NCI-H2227 (cell line): ENCODE measurements around the gene NUP160.
A peak's percentile ranks its signal among the peaks of the same experiment; 100 is the strongest.
"Not testable (repeated sequence)": the region's sequence is repeated elsewhere in the genome, so short reads cannot be mapped to it uniquely, and the experiment has no call there.

Experiments used
- DNase-seq: peaks from one replicate; lab custom pipeline; 2025; ENCODE audit not compliant: unreplicated experiment; lab: John Stamatoyannopoulos, UW

NUP160 gene

GRCh38 chr11:47791774-47792430 is 56.2 kb downstream of the NUP160 start:
- DNase-seq, result no peak

GRCh38 chr11:47790017-47790416 is 58.1 kb downstream of the NUP160 start:
- DNase-seq, result not testable (repeated sequence)

DNA sequence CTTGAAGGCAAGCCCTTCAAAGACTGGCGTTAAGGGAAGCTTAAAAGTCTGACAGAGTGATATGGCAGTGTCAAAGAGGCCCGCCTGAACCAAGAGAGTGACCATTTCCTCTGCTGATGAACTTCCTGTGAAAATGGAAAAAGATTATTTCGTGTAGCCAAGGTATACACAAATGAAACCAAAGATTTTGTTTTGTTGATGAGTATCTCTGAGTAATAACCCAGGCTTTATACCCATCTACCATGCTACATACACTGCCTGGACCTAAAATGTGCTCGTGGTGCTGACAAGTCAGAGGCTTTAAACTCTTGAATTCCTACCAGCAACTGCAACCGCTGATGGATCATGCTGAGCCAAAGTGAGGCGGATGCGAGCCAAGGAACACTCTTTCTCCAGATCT is 60.0 kb downstream of the NUP160 start:
- DNase-seq, result no peak

DNA sequence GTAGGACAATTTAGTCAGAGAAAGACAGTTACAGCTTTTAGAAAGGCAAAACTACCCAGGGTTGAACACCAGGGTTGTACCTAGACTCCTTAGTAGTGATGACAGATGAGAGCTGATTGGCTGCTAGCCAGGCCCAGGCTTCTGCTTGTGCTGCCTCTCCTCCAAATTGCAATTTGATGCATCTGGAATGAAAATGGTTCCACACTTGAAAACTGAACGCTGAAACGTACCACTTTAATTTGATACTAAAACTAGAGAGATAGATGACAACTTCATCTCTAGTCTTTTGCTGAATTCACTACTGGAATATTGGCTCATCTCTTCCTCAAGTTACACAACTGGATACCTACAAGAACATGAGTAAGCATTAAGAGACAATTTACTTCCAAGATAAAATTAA is 61.8 kb downstream of the NUP160 start:
- DNase-seq, result no peak

GRCh38 chr11:47784785-47785381 is 63.3 kb downstream of the NUP160 start:
- peak; percentile 7 for DNase-seq

- DNase-seq, result no peak
These were observed 65.0 kb downstream of the NUP160 start for GRCh38 chr11:47783087-47783610.

GRCh38 chr11:47778878-47779483 is 69.2 kb downstream of the NUP160 start:
- no peak for DNase-seq

- DNase-seq, result no peak
These were observed 72.8 kb downstream of the NUP160 start for GRCh38 chr11:47775240-47775869.

GRCh38 chr11:47773882-47774281 is 74.3 kb downstream of the NUP160 start:
- no peak for DNase-seq

GRCh38 chr11:47769556-47769955 is 78.6 kb downstream of the NUP160 start:
- not testable (repeated sequence) for DNase-seq

DNA sequence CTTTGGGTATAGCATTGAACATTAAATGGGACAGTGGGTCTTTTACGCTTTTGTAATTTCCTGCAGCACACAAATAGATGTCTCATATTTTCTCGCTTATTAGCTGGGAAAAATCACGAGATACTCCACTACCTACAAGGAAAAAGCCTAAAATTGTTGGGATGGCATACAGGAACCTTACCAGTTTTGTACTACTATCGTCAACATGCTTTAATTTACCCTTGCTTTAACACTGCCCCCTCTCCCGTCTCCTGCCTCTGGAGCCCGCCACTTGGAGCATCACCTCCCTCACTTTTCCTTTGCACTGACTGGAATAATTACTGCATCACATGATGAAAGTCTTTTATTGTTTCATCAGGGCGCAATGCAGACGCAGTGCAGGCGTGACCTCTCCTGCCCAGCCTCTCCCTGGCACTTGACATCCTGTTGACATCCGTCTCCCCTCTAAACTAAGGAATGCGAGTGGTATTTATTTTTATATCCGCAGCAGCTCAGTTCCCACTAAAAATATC is 80.0 kb downstream of the NUP160 start:
- peak; percentile 89 for DNase-seq

GRCh38 chr11:47766509-47767227 is 81.5 kb downstream of the NUP160 start:
- peak; percentile 58 for DNase-seq

DNA sequence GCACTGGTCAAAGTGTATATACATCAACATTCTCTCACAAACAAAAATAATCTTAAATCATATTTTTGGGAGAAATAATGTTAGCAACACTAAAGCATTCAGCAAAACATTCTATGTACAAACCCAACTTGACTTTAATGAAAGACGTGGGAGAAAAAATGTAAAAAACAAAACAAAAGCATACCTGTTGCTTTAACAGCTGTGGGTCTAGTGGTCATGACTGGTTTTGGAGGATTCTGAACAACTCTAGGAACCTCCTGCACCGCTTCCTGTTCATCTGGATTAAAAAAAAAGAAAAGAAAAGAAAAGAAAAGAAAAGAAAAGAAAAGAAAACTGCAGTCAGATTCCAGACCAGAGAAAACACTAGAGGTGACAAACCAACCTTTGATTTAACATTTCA is 83.1 kb downstream of the NUP160 start:
- no peak for DNase-seq

DNA sequence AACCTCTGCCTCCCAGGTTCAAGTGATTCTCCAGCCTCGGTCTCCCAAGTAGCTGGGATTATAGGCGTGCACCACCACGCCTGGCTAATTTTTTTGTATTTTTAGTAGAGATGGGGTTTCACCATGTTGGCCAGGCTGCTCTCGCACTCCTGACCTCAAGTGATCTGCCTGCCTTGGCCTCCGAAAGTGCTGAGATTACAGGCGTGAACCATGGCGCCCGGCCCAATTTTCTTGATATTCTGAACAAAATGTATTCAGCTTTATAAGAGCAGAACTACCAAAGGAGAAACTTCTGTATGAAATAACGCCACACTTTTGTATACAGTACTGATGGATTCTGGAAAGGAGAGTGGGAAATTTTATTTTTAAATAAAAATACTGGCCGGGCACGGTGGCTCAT is 88.9 kb downstream of the NUP160 start:
- DNase-seq, result not testable (repeated sequence)

DNA sequence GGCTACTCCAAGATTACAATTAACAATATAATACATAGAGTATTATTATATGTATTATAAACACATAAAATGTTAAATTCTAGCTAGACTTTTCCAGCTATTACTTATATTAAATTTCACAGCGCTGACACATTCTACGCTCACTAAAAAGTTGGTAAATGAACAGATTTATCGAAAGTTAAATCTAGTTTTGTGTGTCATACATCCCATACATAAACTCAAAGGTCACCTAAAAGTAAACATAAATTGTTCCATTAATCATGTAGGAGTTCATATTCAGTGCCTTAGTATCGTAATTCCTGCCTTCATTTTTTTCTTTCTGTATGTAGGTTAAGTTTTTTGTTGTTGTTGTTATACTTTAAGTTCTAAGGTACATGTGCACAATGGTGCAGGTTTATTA is 91.9 kb downstream of the NUP160 start:
- DNase-seq, result no peak

- no peak for DNase-seq
These were observed 97.4 kb downstream of the NUP160 start for GRCh38 chr11:47750725-47751124.

- not testable (repeated sequence) for DNase-seq
These were observed 105.7 kb downstream of the NUP160 start for GRCh38 chr11:47742494-47742893.

GRCh38 chr11:47737817-47738216 is 110.3 kb downstream of the NUP160 start:
- DNase-seq, result not testable (repeated sequence)

GRCh38 chr11:47732271-47732670 is 115.9 kb downstream of the NUP160 start:
- DNase-seq, result no peak

DNA sequence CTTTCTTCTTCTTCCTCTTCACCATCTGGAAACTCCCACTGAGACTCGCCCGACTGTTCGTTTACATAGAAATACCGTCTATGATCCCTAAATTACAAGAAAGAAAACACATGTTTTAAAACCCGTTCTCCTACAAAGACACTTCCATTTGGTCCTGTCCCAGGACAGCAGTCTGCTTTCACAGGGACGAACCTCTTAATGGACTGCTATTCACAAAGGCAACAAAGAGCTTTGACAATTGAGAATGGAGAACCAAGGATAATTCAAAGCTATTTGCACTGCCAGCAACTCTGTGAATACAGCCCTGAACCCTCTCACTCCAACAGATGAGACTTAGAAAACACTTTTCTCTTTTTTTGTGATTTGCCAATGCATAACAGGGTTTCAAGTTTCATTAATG is 116.7 kb downstream of the NUP160 start:
- DNase-seq, result no peak
